Measurements from ENCODE around the gene ZNF311. TPM values are rescaled to one million over a fixed set of nuclear protein-coding genes. Genes with fewer than 3 reads are reported as not detected.

Gene ZNF311
- total and polyA plus RNA-seq, 4 experiments from 2014 or later = 0.15 to 0.64 (median 0.33) TPM; not detected in 1

DNA sequence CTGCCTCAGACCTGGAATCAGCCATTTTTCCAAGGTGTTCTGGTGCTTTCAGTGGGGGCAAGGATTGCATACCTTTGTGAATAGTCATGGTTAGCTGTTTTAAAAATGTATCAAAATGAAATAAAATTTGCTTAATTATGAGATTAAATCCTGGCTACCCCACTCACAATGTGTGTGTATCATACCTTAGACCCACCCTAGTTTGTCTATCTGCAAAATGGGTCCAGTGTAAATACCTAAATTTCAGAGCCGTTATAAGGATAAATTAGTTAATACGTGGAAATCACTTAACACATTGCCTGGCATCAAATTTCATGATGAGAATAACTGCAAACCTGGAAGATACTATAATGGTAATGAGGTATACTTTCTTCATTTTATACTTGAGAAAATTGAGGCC lies 3.0 kb upstream of the ZNF311 start:
- no peak for DNase-seq
- POLR2A ChIA-PET (ENCODE audit: partially characterized antibody) = no interaction called here
- H3K27me3 ChIP-seq (ENCODE audit: insufficient read depth, low read length) = no peaks in the 10 kb centered on the region
- H3K27ac ChIP-seq (ENCODE audit: low read depth, low read length) = no peak overlapping the region
- Mint-ChIP-seq H3K36me3 (peaks cover 0 to 6% of the 10 kb centered on the region in 2 donors), H3K9me3 (peaks cover 0 to 1% (median 0%) of the 10 kb centered on the region in 8 donors), H3K27ac (no peak overlapping the region), H3K4me1 (peaks cover 18 to 40% (median 26%) of the 10 kb centered on the region in 4 donors), H3K27me3 (peaks cover 2 to 4% of the 10 kb centered on the region in 2 donors), H3K4me3 (no peak overlapping the region)
- peaks cover 24% of the 10 kb centered on the region for H3K4me1 ChIP-seq (ENCODE audit: insufficient read depth, low read length)
- H3K36me3 ChIP-seq (ENCODE audit: insufficient read depth, low read length) = no peaks in the 10 kb centered on the region
- intact Hi-C loops (cut with micrococcal nuclease) = no loop called here
- CTCF ChIA-PET (ENCODE audit: partially characterized antibody) = no interaction called here
- H3K4me3 ChIP-seq (ENCODE audit: low read length in 2 of 2) = no peak overlapping the region
- no peaks in the 10 kb centered on the region for H3K9me3 ChIP-seq (ENCODE audit: control insufficient read depth in 1 of 2, low read length in 2 of 2)

DNA sequence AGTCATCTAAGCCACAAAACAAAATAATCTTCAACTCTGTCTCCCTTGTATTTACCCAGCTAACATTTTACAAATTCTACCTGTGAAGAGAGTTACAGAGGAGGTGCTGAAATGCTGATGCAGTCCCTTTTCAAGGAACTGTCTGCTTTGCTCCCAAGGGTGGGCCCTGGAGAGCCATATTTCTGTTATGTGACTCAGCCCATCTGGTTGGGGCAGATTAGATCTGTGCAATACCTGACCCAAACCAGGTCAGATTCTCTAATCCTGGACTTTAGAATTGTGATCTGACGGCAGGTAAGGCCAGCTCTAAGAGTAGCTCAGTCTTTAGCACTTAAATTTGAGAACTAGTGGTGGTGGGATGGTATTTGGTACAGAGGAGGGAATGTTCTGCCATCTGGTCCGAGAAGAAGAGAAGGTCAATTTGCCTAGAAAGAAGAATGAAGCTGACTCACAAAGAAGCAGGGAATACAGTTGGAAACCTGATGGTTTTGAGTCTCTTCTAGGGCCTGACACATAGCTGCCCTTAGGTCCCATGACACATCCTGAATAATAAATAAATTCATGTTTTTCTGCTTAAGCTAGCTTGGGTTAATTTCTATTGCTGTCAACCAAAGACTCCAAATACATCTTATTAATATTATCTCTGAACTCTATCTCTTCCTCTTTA lies 8.1 kb downstream of the ZNF311 start:
- intact Hi-C loops (cut with micrococcal nuclease) = no loop called here
- no peaks in the 10 kb centered on the region for H3K27me3 ChIP-seq (ENCODE audit: insufficient read depth, low read length)
- no peaks in the 10 kb centered on the region for H3K36me3 Mint-ChIP-seq
- no peaks in the 10 kb centered on the region for H3K9me3 ChIP-seq (ENCODE audit: control insufficient read depth in 1 of 2, low read length in 2 of 2)
- no peak overlapping the region for H3K27ac ChIP-seq (ENCODE audit: low read depth, low read length)
- no peak overlapping the region for H3K4me3 ChIP-seq (ENCODE audit: low read length in 2 of 2)
- POLR2A ChIA-PET (ENCODE audit: partially characterized antibody) = no interaction called here
- H3K27ac Mint-ChIP-seq = no peak overlapping the region
- H3K4me1 ChIP-seq (ENCODE audit: insufficient read depth, low read length) = no peaks in the 10 kb centered on the region
- H3K4me1 Mint-ChIP-seq = peaks cover 0 to 1% (median 0%) of the 10 kb centered on the region in 4 donors
- H3K36me3 ChIP-seq (ENCODE audit: insufficient read depth, low read length) = no peaks in the 10 kb centered on the region
- H3K9me3 Mint-ChIP-seq = peaks cover 0 to 4% (median 0%) of the 10 kb centered on the region in 8 donors
- H3K27me3 Mint-ChIP-seq = peaks cover 6 to 7% of the 10 kb centered on the region in 2 donors
- DNase-seq = no peak
- H3K4me3 Mint-ChIP-seq = no peak overlapping the region
- CTCF ChIA-PET (ENCODE audit: partially characterized antibody) = interaction anchor here (1.2 to 2.1 kb wide), 4 partner anchors 8 to 159 kb away, joined by 3 to 8 read pairs (median 6); no protein-coding TSS in a partner anchor

DNA sequence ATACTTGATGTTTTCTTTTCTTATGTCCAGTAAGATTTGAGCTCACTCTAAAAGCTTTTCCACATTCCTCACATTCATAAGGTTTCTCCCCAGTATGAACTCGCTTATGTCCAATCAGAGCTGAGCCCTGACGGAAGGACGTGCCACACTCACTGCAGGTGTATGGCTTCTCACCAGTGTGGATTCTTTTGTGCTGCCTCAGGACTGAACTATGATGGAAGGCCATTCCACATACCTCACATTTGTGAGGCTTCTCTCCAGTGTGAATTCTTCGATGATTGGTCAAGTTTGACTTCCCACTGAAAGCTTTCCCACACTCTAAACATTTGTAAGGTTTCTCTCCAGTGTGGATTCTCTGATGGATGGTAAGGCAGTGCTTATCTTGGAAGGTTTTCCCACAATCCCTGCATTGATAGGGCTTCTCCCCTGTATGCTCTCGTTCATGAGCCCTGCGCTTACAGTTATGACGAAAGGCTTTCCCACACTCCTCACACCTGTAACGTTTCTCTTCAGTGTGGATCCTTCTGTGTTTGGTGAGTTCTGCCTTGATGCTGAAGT lies 9.9 kb downstream of the ZNF311 start:
- Mint-ChIP-seq H3K4me3 (no peak overlapping the region), H3K27me3 (peaks cover 6 to 7% of the 10 kb centered on the region in 2 donors), H3K9me3 (peaks cover 0 to 4% (median 0%) of the 10 kb centered on the region in 8 donors), H3K27ac (no peak overlapping the region), H3K36me3 (no peaks in the 10 kb centered on the region), H3K4me1 (peaks cover 0 to 1% (median 0%) of the 10 kb centered on the region in 4 donors)
- no peaks in the 10 kb centered on the region for H3K4me1 ChIP-seq (ENCODE audit: insufficient read depth, low read length)
- no peak overlapping the region for H3K27ac ChIP-seq (ENCODE audit: low read depth, low read length)
- no peaks in the 10 kb centered on the region for H3K9me3 ChIP-seq (ENCODE audit: control insufficient read depth in 1 of 2, low read length in 2 of 2)
- H3K4me3 ChIP-seq (ENCODE audit: low read length in 2 of 2) = no peak overlapping the region
- CTCF ChIA-PET (ENCODE audit: partially characterized antibody) = interaction anchor here (1.7 kb wide), 1 partner anchor 21 kb away, joined by 8 read pairs; no protein-coding TSS in a partner anchor
- no peak for DNase-seq
- intact Hi-C loops (cut with micrococcal nuclease) = no loop called here
- POLR2A ChIA-PET (ENCODE audit: partially characterized antibody) = interaction anchor here (1.3 kb wide), 1 partner anchor 15 kb away, joined by 3 read pairs; no protein-coding TSS in a partner anchor
- H3K27me3 ChIP-seq (ENCODE audit: insufficient read depth, low read length) = no peaks in the 10 kb centered on the region
- H3K36me3 ChIP-seq (ENCODE audit: insufficient read depth, low read length) = no peaks in the 10 kb centered on the region

DNA sequence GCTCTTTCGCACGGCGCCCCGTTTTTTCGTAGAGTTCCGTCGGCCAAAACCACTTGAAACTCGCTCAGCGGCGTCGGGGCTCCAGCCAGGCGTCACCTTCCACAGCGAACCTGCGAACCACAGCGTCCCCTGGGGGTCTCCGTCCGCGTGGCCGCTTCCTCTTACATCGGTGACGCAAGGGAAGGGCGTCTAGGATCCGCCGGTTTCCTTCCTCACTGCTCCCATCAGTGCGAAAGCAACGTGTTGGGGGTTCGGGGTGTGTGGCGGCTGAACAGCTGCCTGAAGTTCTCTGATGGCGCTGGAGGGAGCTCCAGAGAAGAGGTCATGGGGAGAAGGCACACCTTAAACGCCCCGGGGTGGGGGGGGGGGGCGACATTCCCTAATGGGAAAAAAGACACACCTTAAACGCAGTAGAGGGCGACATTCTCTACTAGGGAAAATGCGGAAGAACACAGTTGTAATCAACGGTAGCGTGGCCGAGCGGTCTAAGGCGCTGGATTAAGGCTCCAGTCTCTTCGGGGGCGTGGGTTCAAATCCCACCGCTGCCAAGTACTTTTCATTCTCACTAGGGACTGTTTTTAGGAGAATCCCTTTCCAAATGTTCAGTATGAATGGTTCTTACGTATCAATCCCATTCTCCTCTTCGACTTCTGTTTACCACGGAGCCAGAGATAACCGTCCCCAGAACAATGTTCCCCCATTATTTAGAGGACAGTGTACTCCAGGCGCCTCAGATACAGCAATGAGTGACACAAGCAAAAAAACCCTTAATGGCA lies 16.4 kb downstream of the ZNF311 start:
- Histone ChIP-seq H3K27me3 (ENCODE audit: insufficient read depth, low read length) (no peaks in the 10 kb centered on the region), H3K9me3 (ENCODE audit: control insufficient read depth in 1 of 2, low read length in 2 of 2) (no peaks in the 10 kb centered on the region), H3K27ac (ENCODE audit: low read depth, low read length) (no peak overlapping the region), H3K4me1 (ENCODE audit: insufficient read depth, low read length) (peaks cover 11% of the 10 kb centered on the region), H3K4me3 (ENCODE audit: low read length in 2 of 2) (peak overlapping the region; percentile 17 to 34), H3K36me3 (ENCODE audit: insufficient read depth, low read length) (no peaks in the 10 kb centered on the region)
- Mint-ChIP-seq H3K27ac (peak overlapping the region in 5 of 7 donors; percentile 41 to 84 (median 72)), H3K9me3 (peaks cover 0 to 4% (median 0%) of the 10 kb centered on the region in 8 donors), H3K4me1 (peaks cover 18 to 40% (median 24%) of the 10 kb centered on the region in 4 donors), H3K4me3 (peak overlapping the region; percentile 76 to 89 (median 83)), H3K36me3 (no peaks in the 10 kb centered on the region), H3K27me3 (peaks cover 10 to 16% of the 10 kb centered on the region in 2 donors)
- intact Hi-C loops (cut with micrococcal nuclease) = loop anchor here (1.0 to 10.0 kb wide), 4 partner anchors 28 to 1094 kb away; a partner anchor contains a TSS
- DNase-seq = peak; percentile 69 to 77 (median 70)
- ChIA-PET POLR2A (ENCODE audit: partially characterized antibody) (interaction anchor here (0.7 kb wide), 1 partner anchor 65 kb away, joined by 3 read pairs; the partner anchor contains the start of gene TRIM27), CTCF (ENCODE audit: partially characterized antibody) (interaction anchor here (0.7 to 2.0 kb wide), 3 partner anchors 8 to 151 kb away, joined by 3 to 11 read pairs (median 4); no protein-coding TSS in a partner anchor)

DNA sequence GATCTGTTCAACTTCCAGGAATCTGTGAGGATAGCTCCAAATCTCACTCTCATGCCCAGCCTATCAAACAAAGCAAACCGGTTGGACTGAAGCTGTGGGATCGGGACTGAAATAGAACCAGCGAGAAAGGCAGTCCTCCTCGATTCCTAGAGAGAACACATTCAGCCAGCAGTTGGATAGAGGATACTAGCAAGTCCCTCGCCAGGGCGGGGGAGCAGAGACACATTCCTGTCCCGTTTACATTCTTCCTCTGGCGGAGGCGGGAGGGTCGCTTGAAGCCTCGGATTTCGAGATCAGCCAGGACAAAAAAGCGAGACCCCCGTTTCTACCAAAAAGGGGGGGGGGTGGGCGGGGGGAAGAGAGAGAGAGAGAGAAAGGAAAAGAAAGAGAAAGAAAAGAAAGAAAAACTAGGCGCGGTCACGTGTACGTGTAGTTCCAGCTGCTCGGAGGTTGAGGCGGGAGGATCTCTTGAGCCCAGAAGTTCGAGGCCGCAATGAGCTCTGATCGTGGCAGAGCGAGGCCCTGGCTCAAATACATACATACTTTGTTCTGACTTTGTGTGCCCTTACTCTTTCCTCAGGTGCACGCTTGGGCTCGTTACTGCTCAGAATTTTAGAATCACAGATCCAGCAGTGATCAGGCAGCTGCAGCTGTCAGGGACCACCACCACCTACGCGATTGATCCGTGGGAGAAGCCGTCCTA lies 19.5 kb downstream of the ZNF311 start:
- H3K4me3 ChIP-seq (ENCODE audit: low read length in 2 of 2) = peak overlapping the region in 1 of 2 donors; percentile 13
- peaks cover 0 to 17% of the 10 kb centered on the region in 2 donors for H3K36me3 Mint-ChIP-seq

DNA sequence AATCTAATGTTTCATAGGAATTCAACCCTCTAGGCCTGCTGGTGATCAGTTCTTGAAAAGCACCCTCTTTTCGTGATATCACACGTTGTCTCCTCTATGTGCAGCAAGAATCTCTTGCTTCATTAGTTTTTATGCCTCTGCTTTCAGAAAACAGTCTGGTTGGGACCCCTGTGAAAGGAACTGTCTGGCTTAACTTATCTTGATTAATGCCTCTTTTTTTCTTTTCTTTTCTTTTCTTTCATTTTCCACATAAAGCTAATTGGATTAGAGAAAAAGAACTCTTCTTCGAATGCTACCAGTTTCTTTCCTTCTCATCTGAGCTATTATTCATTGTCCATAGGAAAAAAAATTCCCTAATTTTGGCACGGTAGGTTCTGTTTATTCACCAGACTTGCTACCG lies 21.3 kb downstream of the ZNF311 start:
- POLR2A ChIA-PET (ENCODE audit: partially characterized antibody) = interaction anchor here (1.3 to 1.8 kb wide), 2 partner anchors 32 to 43 kb away, joined by 4 to 9 read pairs; no protein-coding TSS in a partner anchor
- peaks cover 34 to 73% (median 44%) of the 10 kb centered on the region in 4 donors for H3K4me1 Mint-ChIP-seq

More for the DNA sequence above, 19.5 kb downstream of the ZNF311 start:
- no peak for DNase-seq
- ChIA-PET POLR2A (ENCODE audit: partially characterized antibody) (interaction anchor here (0.6 to 1.8 kb wide), 7 partner anchors 23 to 148 kb away, joined by 4 to 8 read pairs (median 5); partner anchors contain the start of gene TRIM27), CTCF (ENCODE audit: partially characterized antibody) (interaction anchor here (0.9 to 2.9 kb wide), 5 partner anchors 10 to 147 kb away, joined by 3 to 23 read pairs (median 4); partner anchors contain the start of gene ZNF311)
- peaks cover 17% of the 10 kb centered on the region for H3K4me1 ChIP-seq (ENCODE audit: insufficient read depth, low read length)
- Mint-ChIP-seq H3K9me3 (peaks cover 0 to 13% (median 5%) of the 10 kb centered on the region in 8 donors), H3K27ac (peak overlapping the region in 2 of 7 donors; percentile 23 to 100), H3K4me3 (peak overlapping the region; percentile 66 to 86 (median 76)), H3K27me3 (peaks cover 15 to 25% of the 10 kb centered on the region in 2 donors), H3K4me1 (peaks cover 31 to 70% (median 42%) of the 10 kb centered on the region in 4 donors)
- intact Hi-C loops (cut with micrococcal nuclease) = loop anchor here (10.0 kb wide), 1 partner anchor 1091 kb away; a partner anchor contains a TSS
- no peak overlapping the region for H3K27ac ChIP-seq (ENCODE audit: low read depth, low read length)
- no peaks in the 10 kb centered on the region for H3K36me3 ChIP-seq (ENCODE audit: insufficient read depth, low read length)
- H3K9me3 ChIP-seq (ENCODE audit: control insufficient read depth in 1 of 2, low read length in 2 of 2) = no peaks in the 10 kb centered on the region
- no peaks in the 10 kb centered on the region for H3K27me3 ChIP-seq (ENCODE audit: insufficient read depth, low read length)

More for the DNA sequence above, 21.3 kb downstream of the ZNF311 start:
- no peak overlapping the region for H3K4me3 ChIP-seq (ENCODE audit: low read length in 2 of 2)
- H3K9me3 ChIP-seq (ENCODE audit: control insufficient read depth in 1 of 2, low read length in 2 of 2) = no peaks in the 10 kb centered on the region
- CTCF ChIA-PET (ENCODE audit: partially characterized antibody) = interaction anchor here (0.6 to 1.6 kb wide), 2 partner anchors 32 to 146 kb away, joined by 4 to 9 read pairs; no protein-coding TSS in a partner anchor
- no peaks in the 10 kb centered on the region for H3K36me3 ChIP-seq (ENCODE audit: insufficient read depth, low read length)
- H3K4me1 ChIP-seq (ENCODE audit: insufficient read depth, low read length) = peaks cover 22% of the 10 kb centered on the region
- Mint-ChIP-seq H3K36me3 (peaks cover 0 to 17% of the 10 kb centered on the region in 2 donors), H3K4me3 (peak overlapping the region in 4 of 8 donors; percentile 1 to 56 (median 28)), H3K27ac (peak overlapping the region in 2 of 7 donors; percentile 5 to 100), H3K9me3 (peaks cover 0 to 13% (median 5%) of the 10 kb centered on the region in 8 donors), H3K27me3 (peaks cover 15 to 27% of the 10 kb centered on the region in 2 donors)
- H3K27me3 ChIP-seq (ENCODE audit: insufficient read depth, low read length) = no peaks in the 10 kb centered on the region
- no peak overlapping the region for H3K27ac ChIP-seq (ENCODE audit: low read depth, low read length)
- intact Hi-C loops (cut with micrococcal nuclease) = loop anchor here (10.0 kb wide), 1 partner anchor 1089 kb away; a partner anchor contains a TSS
- DNase-seq = no peak
